Measurements from ENCODE around the gene C10orf90. TPM values are rescaled to one million over a fixed set of nuclear protein-coding genes. Genes with fewer than 3 reads are reported as not detected.
A peak's percentile ranks its signal among the peaks of the same experiment; 100 is the strongest.

The C10orf90 gene
- total RNA-seq, 1 experiment from 2014 or later: not detected

GRCh38 chr10:126568809-126569385, 101.6 kb downstream of the C10orf90 start:
- Mint-ChIP-seq H3K4me3 (no peak overlapping the region), H3K9me3 (peaks cover 19 to 33% of the 10 kb centered on the region in 2 experiments), H3K27me3 (ENCODE audit: low read depth) (peaks cover 17% of the 10 kb centered on the region), H3K36me3 (ENCODE audit: insufficient read depth in 1 of 3, low read depth in 3 of 3) (peaks cover 8 to 18% (median 11%) of the 10 kb centered on the region in 3 experiments), H3K27ac (peak overlapping the region in 1 of 3 experiments; percentile 3; a peak in 1 of 7 replicates), H3K4me1 (peaks cover 32 to 45% of the 10 kb centered on the region in 2 experiments)
- H3K18ac ChIP-seq (ENCODE audit: insufficient read length, low read depth, low read length): no peak overlapping the region
- no peak overlapping the region for H2AK5ac ChIP-seq (ENCODE audit: insufficient read length, low read length)
- H3K23me2 ChIP-seq (ENCODE audit: insufficient read length, low read depth, low read length, poor library complexity, severe bottlenecking): no peaks in the 10 kb centered on the region
- H3K14ac ChIP-seq (ENCODE audit: insufficient read depth, low read length): no peak overlapping the region
- H3K9me3 ChIP-seq (ENCODE audit: control insufficient read depth, low read depth, low read length): peaks cover 6% of the 10 kb centered on the region
- H3K23ac ChIP-seq (ENCODE audit: insufficient read length, low read depth, low read length): no peak overlapping the region
- no peak overlapping the region for H3K4me2 ChIP-seq (ENCODE audit: insufficient read depth, insufficient read length, low read length)
- no peak overlapping the region for H4K5ac ChIP-seq (ENCODE audit: insufficient read length, low read depth, low read length)
- no peak overlapping the region for H3K27ac ChIP-seq (ENCODE audit: insufficient read length, low read depth, low read length)
- no peak overlapping the region for H2AFZ ChIP-seq (ENCODE audit: low read length)
- H3K56ac ChIP-seq (ENCODE audit: insufficient read length, low read depth, low read length): no peak overlapping the region
- WGBS (ENCODE audit: extremely low coverage, insufficient read length, low lambda C conversion rate): no CpG with 5 or more reads among the region's 7 CpGs
- no peak overlapping the region for H3K4ac ChIP-seq (ENCODE audit: low read depth, low read length)
- no peak overlapping the region for H4K8ac ChIP-seq (replicated peaks; ENCODE audit: insufficient read length, low read depth, low read length)
- no peaks in the 10 kb centered on the region for H3K27me3 ChIP-seq (ENCODE audit: insufficient read depth, low read length)
- no peak overlapping the region for H2BK120ac ChIP-seq (ENCODE audit: low read depth, low read length, poor library complexity, severe bottlenecking)
- no peak overlapping the region for H4K91ac ChIP-seq (ENCODE audit: insufficient read length, low read depth, low read length)
- no peak overlapping the region for H2BK12ac ChIP-seq (ENCODE audit: insufficient read length, low read depth, low read length)
- no peak for TF ChIP-seq CTCF (conservative IDR thresholded peaks at IDR 0.05)
- no peak overlapping the region for H3K9ac ChIP-seq (ENCODE audit: extremely low read depth, insufficient read length, low read length)
- no peaks in the 10 kb centered on the region for H3K79me1 ChIP-seq (ENCODE audit: insufficient read depth, low read depth, low read length, poor library complexity, severe bottlenecking)
- H2BK20ac ChIP-seq (ENCODE audit: low read depth, low read length, poor library complexity, severe bottlenecking): no peak overlapping the region
- peaks cover 3% of the 10 kb centered on the region for H4K20me1 ChIP-seq (ENCODE audit: control insufficient read depth, insufficient read depth, insufficient read length)
- DNase-seq: no peak
- H3T11ph ChIP-seq (ENCODE audit: low read length): no peak overlapping the region
- no peaks in the 10 kb centered on the region; the same call in 1 of the 2 replicates for H3K4me1 ChIP-seq (ENCODE audit: insufficient read depth, low read length)
- H3K79me2 ChIP-seq (ENCODE audit: insufficient read depth, low read length): no peaks in the 10 kb centered on the region
- H2BK15ac ChIP-seq (ENCODE audit: low read depth, low read length): no peak overlapping the region
- H2BK5ac ChIP-seq (ENCODE audit: insufficient read length, low read length): no peak overlapping the region

All from H9 (cell line).